Adipocyte (in vitro differentiated cells): ENCODE results near the gene DAZAP2.
A peak's percentile ranks its signal among the peaks of the same experiment; 100 is the strongest.

ENCODE experiments used
- DNase-seq: peaks from one replicate; pipeline ENCODE4 v3.0.0-alpha.2; 2015; ENCODE audit warnings: low read depth
- H3K27me3 ChIP-seq: replicated peaks from 2 replicates; pipeline ENCODE4 v1.7.0; 2013; ENCODE audit warnings: mild to moderate bottlenecking, low read length, moderate library complexity; ENCODE audit not compliant: control insufficient read depth, insufficient read depth
- H3K36me3 ChIP-seq: 2 replicates; pipeline ENCODE4 v1.7.0; 2013; ENCODE audit warnings: low read length, mild to moderate bottlenecking, moderate library complexity; ENCODE audit not compliant: control insufficient read depth, insufficient read depth, severe bottlenecking
- H3K4me1 ChIP-seq: 2 replicates; pipeline ENCODE4 v1.7.0; 2013; ENCODE audit warnings: mild to moderate bottlenecking, low read length, moderate library complexity; ENCODE audit not compliant: control insufficient read depth, insufficient read depth
- H3K4me3 ChIP-seq: 2 replicates; pipeline ENCODE4 v1.7.0; 2013; ENCODE audit warnings: mild to moderate bottlenecking, low read length, moderate library complexity
- H3K9ac ChIP-seq: 2 replicates; pipeline ENCODE4 v1.7.0; 2013; ENCODE audit warnings: mild to moderate bottlenecking, low read length, moderate library complexity
- H3K9me3 ChIP-seq: 2 replicates; pipeline ENCODE4 v1.7.0; 2013; ENCODE audit warnings: mild to moderate bottlenecking, low read length, moderate library complexity; ENCODE audit not compliant: control insufficient read depth

DAZAP2 gene

GRCh38 chr12:51238510-51239334, at the start of gene DAZAP2:
Gene DAZAP2 (plus strand): TSS chr12:51238826. CDS start chr12:51238908, 82 bp downstream.
- Histone ChIP-seq H3K27me3 (no peaks in the 10 kb centered on the region), H3K4me3 (peak within 1 kb of the TSS; percentile 94), H3K9me3 (no peaks in the 10 kb centered on the region), H3K9ac (peak within 1 kb of the TSS; percentile 99), H3K4me1 (peaks cover 22% of the 10 kb centered on the region), H3K36me3 (peaks cover 34% of the 10 kb centered on the region)
- DNase-seq = peak; percentile 98

DNA sequence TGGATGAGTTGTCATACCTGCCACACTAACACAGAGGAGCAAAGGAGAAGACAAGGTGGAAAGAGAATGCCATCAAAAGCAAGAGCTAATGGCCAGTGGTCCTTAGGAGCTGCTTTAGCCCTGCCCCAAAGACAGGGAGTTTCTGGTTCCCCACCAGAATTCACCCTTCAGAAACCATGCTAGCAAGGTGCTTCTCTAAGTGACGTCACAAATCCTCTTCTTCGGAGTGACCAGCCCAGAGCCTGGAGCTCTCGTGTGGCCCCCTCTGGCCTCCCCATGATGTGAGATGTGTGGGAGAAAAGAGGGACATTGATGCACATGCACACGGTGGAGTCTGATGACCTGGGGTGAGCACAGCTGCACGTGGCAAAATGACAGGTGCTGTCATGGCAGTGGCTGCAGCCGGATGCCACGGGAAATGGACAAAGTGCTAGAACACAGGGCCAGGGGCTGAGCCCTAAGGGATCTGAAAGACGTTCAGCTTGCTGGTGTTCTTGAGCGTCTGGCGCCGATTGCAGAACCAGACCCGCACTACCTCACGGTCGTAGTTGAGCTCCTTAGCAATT, 48.8 kb upstream of the DAZAP2 start:
- DNase-seq = no peak
- Histone ChIP-seq H3K9me3 (no peaks in the 10 kb centered on the region), H3K4me3 (no peak overlapping the region), H3K27me3 (no peaks in the 10 kb centered on the region), H3K9ac (no peak overlapping the region), H3K4me1 (no peaks in the 10 kb centered on the region), H3K36me3 (peaks cover 4% of the 10 kb centered on the region)

GRCh38 chr12:51190820-51191219, 47.8 kb upstream of the DAZAP2 start:
- Histone ChIP-seq H3K27me3 (no peaks in the 10 kb centered on the region), H3K4me1 (no peaks in the 10 kb centered on the region), H3K9me3 (no peaks in the 10 kb centered on the region), H3K36me3 (peaks cover 4% of the 10 kb centered on the region), H3K9ac (no peak overlapping the region), H3K4me3 (no peak overlapping the region)
- DNase-seq = no peak

GRCh38 chr12:51191516-51192283, 46.9 kb upstream of the DAZAP2 start:
- DNase-seq = no peak
- Histone ChIP-seq H3K9ac (no peak overlapping the region), H3K36me3 (peaks cover 4% of the 10 kb centered on the region), H3K27me3 (no peaks in the 10 kb centered on the region), H3K4me3 (no peak overlapping the region), H3K9me3 (no peaks in the 10 kb centered on the region), H3K4me1 (no peaks in the 10 kb centered on the region)

- DNase-seq = no peak
Observed at GRCh38 chr12:51192284-51192671, 46.3 kb upstream of the DAZAP2 start.

GRCh38 chr12:51195841-51196240, 42.8 kb upstream of the DAZAP2 start:
- Histone ChIP-seq H3K9me3 (no peaks in the 10 kb centered on the region), H3K36me3 (no peaks in the 10 kb centered on the region), H3K27me3 (no peaks in the 10 kb centered on the region), H3K9ac (no peak overlapping the region), H3K4me3 (no peak overlapping the region), H3K4me1 (no peaks in the 10 kb centered on the region)
- DNase-seq = no peak

More at GRCh38 chr12:51192284-51192671, 46.3 kb upstream of the DAZAP2 start:
- Histone ChIP-seq H3K9ac (no peak overlapping the region), H3K4me3 (no peak overlapping the region), H3K36me3 (peaks cover 4% of the 10 kb centered on the region), H3K4me1 (no peaks in the 10 kb centered on the region), H3K9me3 (no peaks in the 10 kb centered on the region), H3K27me3 (no peaks in the 10 kb centered on the region)

- no peak for DNase-seq
- Histone ChIP-seq H3K9me3 (no peaks in the 10 kb centered on the region), H3K4me3 (no peak overlapping the region), H3K27me3 (no peaks in the 10 kb centered on the region), H3K4me1 (no peaks in the 10 kb centered on the region), H3K9ac (no peak overlapping the region), H3K36me3 (no peaks in the 10 kb centered on the region)
Observed at GRCh38 chr12:51196547-51196946, 42.1 kb upstream of the DAZAP2 start.

GRCh38 chr12:51197736-51198567, 40.7 kb upstream of the DAZAP2 start:
- Histone ChIP-seq H3K27me3 (no peaks in the 10 kb centered on the region), H3K36me3 (no peaks in the 10 kb centered on the region), H3K4me1 (no peaks in the 10 kb centered on the region), H3K9ac (no peak overlapping the region), H3K9me3 (no peaks in the 10 kb centered on the region), H3K4me3 (no peak overlapping the region)
- DNase-seq = no peak

GRCh38 chr12:51198568-51199365, 39.9 kb upstream of the DAZAP2 start:
- Histone ChIP-seq H3K4me1 (no peaks in the 10 kb centered on the region), H3K9ac (no peak overlapping the region), H3K9me3 (no peaks in the 10 kb centered on the region), H3K4me3 (no peak overlapping the region), H3K36me3 (no peaks in the 10 kb centered on the region), H3K27me3 (no peaks in the 10 kb centered on the region)
- DNase-seq = no peak

DNA sequence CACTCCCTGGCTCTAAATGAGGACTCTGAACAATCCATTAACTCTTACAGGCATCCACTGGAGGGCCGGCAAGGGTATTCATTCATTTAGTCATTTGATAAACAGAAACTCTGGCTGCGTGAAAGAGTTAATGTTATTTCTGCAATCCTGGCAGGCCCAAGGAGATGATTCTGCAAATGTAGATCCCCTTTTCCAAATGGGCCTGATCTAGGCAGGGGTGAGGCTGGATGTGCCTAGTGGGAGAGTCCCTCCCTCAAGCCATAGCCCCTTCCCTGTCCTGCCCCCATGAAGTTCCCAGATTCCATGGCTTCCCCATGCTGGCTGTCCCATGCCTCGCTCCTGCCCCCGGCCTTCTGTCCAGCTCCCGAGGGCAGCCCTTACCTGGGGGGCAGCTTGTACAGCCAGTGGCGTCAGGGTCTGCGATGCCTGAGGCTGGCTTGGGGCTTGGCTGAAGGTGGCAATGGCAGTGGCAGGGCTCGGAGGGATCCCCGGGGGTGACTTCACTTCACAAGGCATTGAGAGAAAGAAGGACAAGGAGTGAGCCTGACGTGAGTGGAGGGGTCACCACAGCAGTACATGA, 39.2 kb upstream of the DAZAP2 start:
- H3K4me1 ChIP-seq = peaks cover 5% of the 10 kb centered on the region
- no peak for DNase-seq
- no peaks in the 10 kb centered on the region for H3K36me3 ChIP-seq
- no peak overlapping the region for H3K4me3 ChIP-seq
- H3K9me3 ChIP-seq = no peaks in the 10 kb centered on the region
- no peaks in the 10 kb centered on the region for H3K27me3 ChIP-seq
- no peak overlapping the region for H3K9ac ChIP-seq
